B cell (primary cell): ENCODE data around the gene PRIM1. TPM values are rescaled to one million over a fixed set of nuclear protein-coding genes. Genes with fewer than 3 reads are reported as not detected.
A peak's percentile ranks its signal among the peaks of the same experiment; 100 is the strongest.

ENCODE experiments used
- ATAC-seq: fragments of 200-7000 bp; cut with Tn5 transposase; one replicate; pipeline ENCODE4 v1.10.0; 2021; ENCODE audit warnings: low read depth, mild to moderate bottlenecking, moderate number of reproducible peaks, moderate library complexity
- CTCF ChIA-PET: fragments of 350-600 bp; sonication (Branson Sonifier 250); formaldehyde crosslinking; loops from one replicate; lab custom pipeline; 2021; ENCODE audit warnings: antibody characterized with exemption, inconsistent platforms; lab: Charles Lee
- POLR2A ChIA-PET: fragments of 350-600 bp; sonication (Branson Sonifier 250); formaldehyde crosslinking; loops from one replicate; lab custom pipeline; 2021; ENCODE audit warnings: antibody characterized with exemption; lab: Charles Lee
- DNase-seq: peaks from one replicate; pipeline ENCODE4 v3.0.0; 2013
- H2AFZ ChIP-seq: 2 replicates; pipeline ENCODE4 v1.6.1; 2012; ENCODE audit warnings: mild to moderate bottlenecking, low read depth, low read length; ENCODE audit not compliant: insufficient read depth, poor library complexity, severe bottlenecking
- H3K27ac ChIP-seq, 2 donors: 1 replicate in 1 of 2; 2 replicates in 1 of 2; pipeline ENCODE4 v1.5.1; 2012 to 2013; ENCODE audit warnings: low read length in 2 of 2, mild to moderate bottlenecking in 2 of 2, moderate library complexity in 1 of 2
- H3K27me3 ChIP-seq, 4 experiments: fragments of 200-600 bp in 1 of 4; sonication (generic) in 1 of 4; replicated peaks in 1 of 4; 1 replicate in 2 of 4; 2 replicates in 2 of 4; pipeline versions ENCODE4 v1.6.1 to v1.7.0; 2013 to 2016; ENCODE audit warnings: low read length in 3 of 4, mild to moderate bottlenecking in 2 of 4, mixed read lengths in 1 of 4, moderate library complexity in 1 of 4; ENCODE audit not compliant: insufficient read depth in 4 of 4, control insufficient read depth in 3 of 4; ENCODE audit errors: control extremely low read depth in 1 of 4
- H3K36me3 ChIP-seq, 2 experiments: replicated peaks in 1 of 2; 1 replicate in 1 of 2; 2 replicates in 1 of 2; pipeline versions ENCODE4 v1.6.1 to v1.7.1; 2013; ENCODE audit warnings: low read length in 1 of 2; ENCODE audit not compliant: insufficient read depth in 2 of 2, control insufficient read depth in 1 of 2; ENCODE audit errors: control extremely low read depth in 1 of 2, extremely low read depth in 1 of 2
- H3K4me1 ChIP-seq, 2 donors: fragments of 200-600 bp in 1 of 2; sonication (generic) in 1 of 2; 1 replicate in 1 of 2; 2 replicates in 1 of 2; pipeline versions ENCODE4 v1.5.1 to v1.6.1; 2013 to 2017; ENCODE audit warnings: low read length in 2 of 2; ENCODE audit not compliant: control insufficient read depth in 2 of 2, insufficient read depth in 2 of 2
- H3K4me2 ChIP-seq: replicated peaks from 2 replicates; pipeline ENCODE3; 2012; ENCODE audit warnings: mild to moderate bottlenecking, low read depth, low read length; ENCODE audit not compliant: poor library complexity, severe bottlenecking
- H3K4me3 ChIP-seq, 5 experiments: fragments of 200-600 bp in 1 of 5; sonication (generic) in 1 of 5; 1 replicate in 3 of 5; 2 replicates in 2 of 5; pipeline versions ENCODE4 v1.5.1 to v1.7.0; 2011 to 2016; ENCODE audit warnings: low read length in 4 of 5, mild to moderate bottlenecking in 4 of 5, low read depth in 2 of 5, control low read depth in 1 of 5, moderate library complexity in 1 of 5; ENCODE audit not compliant: insufficient read depth in 1 of 5; ENCODE audit errors: control extremely low read depth in 1 of 5, extremely low read depth in 1 of 5
- H3K79me2 ChIP-seq: fragments of 200-600 bp; sonication (generic); one replicate; pipeline ENCODE4 v1.6.0; 2016; ENCODE audit warnings: low read length; ENCODE audit not compliant: control insufficient read depth, insufficient read depth
- H3K9ac ChIP-seq: fragments of 200-600 bp; sonication (generic); 2 replicates; pipeline ENCODE4 v1.6.1; 2017; ENCODE audit warnings: mild to moderate bottlenecking, low read length, moderate library complexity
- H3K9me3 ChIP-seq, 3 donors: one replicate each; pipeline versions ENCODE4 v1.6.1 to v1.7.1; 2013; ENCODE audit warnings: low read length in 2 of 3; ENCODE audit not compliant: control insufficient read depth in 2 of 3, insufficient read depth in 1 of 3; ENCODE audit errors: control extremely low read depth in 1 of 3
- H4K20me1 ChIP-seq: 2 replicates; pipeline ENCODE4 v1.6.0; 2012; ENCODE audit warnings: mild to moderate bottlenecking, low read length; ENCODE audit not compliant: insufficient read depth, control insufficient read depth, poor library complexity, severe bottlenecking
- H3K27ac Mint-ChIP-seq: one replicate; pipeline ENCODE4 v1.8.0; 2021; ENCODE audit warnings: mixed read lengths
- H3K27me3 Mint-ChIP-seq: one replicate; pipeline ENCODE4 v1.8.0; 2021; ENCODE audit warnings: mixed read lengths
- H3K4me1 Mint-ChIP-seq: one replicate; pipeline ENCODE4 v1.8.0; 2021; ENCODE audit warnings: mixed read lengths
- H3K4me3 Mint-ChIP-seq: one replicate; pipeline ENCODE4 v1.8.0; 2021; ENCODE audit warnings: mixed read lengths
- H3K9me3 Mint-ChIP-seq: one replicate; pipeline ENCODE4 v1.8.0; 2022; ENCODE audit warnings: mixed read lengths; ENCODE audit not compliant: insufficient read depth
- CTCF ChIP-seq: fragments of 200-600 bp; IDR thresholded peaks from one replicate; pipeline ENCODE4 v1.8.0; 2022; ENCODE audit warnings: antibody characterized with exemption, mild to moderate bottlenecking
- EZH2 ChIP-seq: IDR thresholded peaks from 2 replicates; pipeline ENCODE4 v1.6.1; 2012; ENCODE audit warnings: borderline replicate concordance, low read depth, mild to moderate bottlenecking, moderate library complexity, low read length; ENCODE audit not compliant: insufficient read depth, poor library complexity, severe bottlenecking
- WGBS: methylation state at CpG from one replicate; pipeline ENCODE4 v1.1.5; 2013; ENCODE audit warnings: missing lambda C conversion rate; ENCODE audit not compliant: insufficient coverage; 5-methylcytosine and 5-hydroxymethylcytosine counted together
- intact Hi-C: fragments of 100-400 bp; cut with micrococcal nuclease; formaldehyde crosslinking; loops from one replicate; pipeline ENCODE4 v1.10.0; 2022
- polyA plus RNA-seq: library from polyadenylated mRNA; depleted of rRNA; stranded (reverse); fragments of >200 nt; gene quantifications from 2 replicates; pipeline ENCODE4 v1.2.3, GENCODE V29; 2012
- total RNA-seq, 2 donors: library from RNA; stranded (reverse); fragments of 120-200 nt in 1 of 2; gene quantifications; 1 replicate in 1 of 2; 2 replicates in 1 of 2; pipeline versions ENCODE4 v1.2.3 to v1.2.4, GENCODE V29; 2013 to 2022

The PRIM1 gene
- total and polyA plus RNA-seq, 2 donors (not counting 1 experiment from before 2014, with no cell fraction given): 16.9 to 25.4 TPM

DNA sequence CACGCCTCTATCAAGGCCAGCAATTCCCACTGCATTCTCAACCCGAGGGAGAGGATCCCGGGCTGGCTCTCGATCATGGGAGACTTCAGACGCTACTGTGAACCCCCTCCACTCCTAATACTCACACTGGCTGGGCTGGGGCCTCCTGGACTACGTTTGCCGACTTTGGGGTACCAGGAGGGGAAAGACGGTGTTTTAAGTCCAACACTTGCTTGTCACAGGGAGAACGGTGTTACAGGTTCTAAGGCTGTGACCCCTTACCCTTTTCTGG lies 27.5 kb downstream of the PRIM1 start:
- Histone ChIP-seq H3K9me3 (no peaks in the 10 kb centered on the region), H3K9ac (peak overlapping the region; percentile 83), H4K20me1 (peaks cover 38% of the 10 kb centered on the region), H3K27ac (peak overlapping the region; percentile 81 to 92), H3K79me2 (peaks cover 62% of the 10 kb centered on the region), H2AFZ (peak overlapping the region; percentile 83), H3K4me2 (peak overlapping the region; percentile 76), H3K4me1 (peaks cover 52 to 55% of the 10 kb centered on the region in 2 donors), H3K4me3 (peak overlapping the region; percentile 76 to 99 (median 90)), H3K36me3 (peaks cover 0 to 34% of the 10 kb centered on the region in 2 experiments), H3K27me3 (no peaks in the 10 kb centered on the region)
- H3K4me3 Mint-ChIP-seq: peak overlapping the region; percentile 95
- peaks cover 64% of the 10 kb centered on the region for H3K4me1 Mint-ChIP-seq
- intact Hi-C loops: loop anchor here (2.0 kb wide), 1 partner anchor 88 kb away; no protein-coding TSS in a partner anchor
- H3K9me3 Mint-ChIP-seq: no peaks in the 10 kb centered on the region
- DNase-seq: no peak
- no peaks in the 10 kb centered on the region for H3K27me3 Mint-ChIP-seq
- ATAC-seq: no peak
- CTCF ChIA-PET: interaction anchor here (0.9 to 2.2 kb wide), 2 partner anchors 100 to 387 kb away, joined by 4 to 8 read pairs; partner anchors contain the start of gene STAT6
- POLR2A ChIA-PET: interaction anchor here (1.0 to 1.5 kb wide), 4 partner anchors 8 to 37 kb away, joined by 3 to 25 read pairs (median 5); partner anchors contain the start of gene PTGES3
- H3K27ac Mint-ChIP-seq: peak overlapping the region; percentile 95
- TF ChIP-seq EZH2 (no peak), CTCF (no peak)
- 0% methylated on average over 4 of the region's 9 CpGs for WGBS

GRCh38 chr12:56723889-56724700 lies 28.0 kb downstream of the PRIM1 start:
- peak overlapping the region; percentile 81 to 92 for H3K27ac ChIP-seq
- no peak for TF ChIP-seq EZH2
- H3K4me3 ChIP-seq: peak overlapping the region; percentile 76 to 99 (median 90)
- H3K4me1 Mint-ChIP-seq: peaks cover 69% of the 10 kb centered on the region
- POLR2A ChIA-PET: interaction anchor here (0.7 to 1.2 kb wide), 3 partner anchors 30 to 37 kb away, joined by 3 to 5 read pairs (median 4); partner anchors contain the start of gene PTGES3
- CTCF ChIA-PET: interaction anchor here (0.9 to 1.5 kb wide), 2 partner anchors 100 to 262 kb away, joined by 3 to 4 read pairs; no protein-coding TSS in a partner anchor
- H4K20me1 ChIP-seq: peaks cover 44% of the 10 kb centered on the region
- intact Hi-C loops: loop anchor here (2.0 kb wide), 1 partner anchor 87 kb away; no protein-coding TSS in a partner anchor
- H3K27me3 Mint-ChIP-seq: no peaks in the 10 kb centered on the region
- no peak for DNase-seq
- no peak for ATAC-seq
- WGBS: 4% methylated on average over 11 of the region's 14 CpGs
- peaks cover 0 to 39% of the 10 kb centered on the region in 2 experiments for H3K36me3 ChIP-seq
- peaks cover 68% of the 10 kb centered on the region for H3K79me2 ChIP-seq
- peak overlapping the region; percentile 76 for H3K4me2 ChIP-seq
- peak overlapping the region; percentile 95 for H3K27ac Mint-ChIP-seq
- no peaks in the 10 kb centered on the region for H3K9me3 ChIP-seq
- peak overlapping the region; percentile 83 for H3K9ac ChIP-seq
- peak overlapping the region; percentile 95 for H3K4me3 Mint-ChIP-seq
- peaks cover 57 to 60% of the 10 kb centered on the region in 2 donors for H3K4me1 ChIP-seq
- H3K9me3 Mint-ChIP-seq: no peaks in the 10 kb centered on the region
- peak overlapping the region; percentile 83 for H2AFZ ChIP-seq
- H3K27me3 ChIP-seq: no peaks in the 10 kb centered on the region
